WTC11 (cell line): ENCODE results near the gene RAB23. TPM values are rescaled to one million over a fixed set of nuclear protein-coding genes. Genes with fewer than 3 reads are reported as not detected.
A peak's percentile ranks its signal among the peaks of the same experiment; 100 is the strongest.

Experiments
- ATAC-seq: fragments of 200-7000 bp; cut with Tn5 transposase; 2 replicates; pipeline ENCODE4 v1.10.0; 2021; ENCODE audit warnings: mild to moderate bottlenecking, moderate library complexity
- CTCF ChIA-PET: fragments of 300-600 bp; sonication (Branson Sonifier 250); formaldehyde crosslinking; loops from one replicate; lab custom pipeline; 2021; ENCODE audit warnings: antibody characterized with exemption; lab: Charles Lee
- POLR2A ChIA-PET: fragments of 350-600 bp; sonication (Branson Sonifier 250); formaldehyde crosslinking; loops from one replicate; lab custom pipeline; 2021; ENCODE audit warnings: antibody characterized with exemption; lab: Charles Lee
- DNase-seq: peaks from one replicate; pipeline ENCODE4 v3.0.0; 2021; ENCODE audit warnings: low spot score
- H3K27ac Mint-ChIP-seq: 2 replicates; pipeline ENCODE4 v1.8.0; 2021; ENCODE audit warnings: mixed read lengths
- H3K27me3 Mint-ChIP-seq: 2 replicates; pipeline ENCODE4 v1.8.0; 2021; ENCODE audit warnings: low read depth, mild to moderate bottlenecking, moderate library complexity, mixed read lengths
- H3K36me3 Mint-ChIP-seq: 2 replicates; pipeline ENCODE4 v1.8.0; 2021; ENCODE audit warnings: mixed read lengths
- H3K4me1 Mint-ChIP-seq: 2 replicates; pipeline ENCODE4 v1.8.0; 2022; ENCODE audit warnings: mixed read lengths
- H3K4me3 Mint-ChIP-seq: 2 replicates; pipeline ENCODE4 v1.8.0; 2021; ENCODE audit warnings: mild to moderate bottlenecking, moderate library complexity, mixed read lengths
- H3K9me3 Mint-ChIP-seq: 2 replicates; pipeline ENCODE4 v1.8.0; 2021; ENCODE audit warnings: mixed read lengths
- AR ChIP-seq: fragments of 250-450 bp; sonication (Bioruptor Pico); IDR thresholded peaks from 2 replicates; pipeline ENCODE4 v1.9.0; 2021; ENCODE audit warnings: mild to moderate bottlenecking
- E2F4 ChIP-seq: sonication (generic); formaldehyde crosslinking; IDR thresholded peaks from 2 replicates; pipeline ENCODE4 v1.8.1; 2022; ENCODE audit warnings: low read depth, mild to moderate bottlenecking, moderate library complexity, missing genetic modification reagents, borderline replicate concordance
- HMGXB4 ChIP-seq: sonication (generic); formaldehyde crosslinking; IDR thresholded peaks from 2 replicates; pipeline ENCODE4 v1.8.1; 2023; ENCODE audit warnings: mild to moderate bottlenecking, moderate library complexity, missing genetic modification reagents
- IRF2 ChIP-seq: sonication (generic); formaldehyde crosslinking; IDR thresholded peaks from 2 replicates; pipeline ENCODE4 v1.8.0; 2022; ENCODE audit warnings: low read depth, missing genetic modification reagents, borderline replicate concordance
- JUN ChIP-seq: sonication (generic); formaldehyde crosslinking; IDR thresholded peaks from 2 replicates; pipeline ENCODE4 v1.8.0; 2023; ENCODE audit warnings: mild to moderate bottlenecking, missing genetic modification reagents
- NR1H2 ChIP-seq: sonication (generic); formaldehyde crosslinking; IDR thresholded peaks from 2 replicates; pipeline ENCODE4 v1.9.0; 2021; ENCODE audit warnings: mild to moderate bottlenecking, moderate library complexity, missing genetic modification reagents
- NR2C2 ChIP-seq: sonication (generic); formaldehyde crosslinking; IDR thresholded peaks from 2 replicates; pipeline ENCODE4 v1.8.0; 2022; ENCODE audit warnings: mild to moderate bottlenecking, missing genetic modification reagents
- PRDM15 ChIP-seq: sonication (generic); formaldehyde crosslinking; IDR thresholded peaks from 2 replicates; pipeline ENCODE4 v1.8.0; 2022; ENCODE audit warnings: missing genetic modification reagents
- STAT6 ChIP-seq: sonication (generic); formaldehyde crosslinking; conservative IDR thresholded peaks from 2 replicates; pipeline ENCODE4 v1.8.1; 2023; ENCODE audit warnings: mild to moderate bottlenecking, low read depth, missing genetic modification reagents, moderate library complexity
- TCF7 ChIP-seq: sonication (generic); formaldehyde crosslinking; IDR thresholded peaks from 2 replicates; pipeline ENCODE4 v1.8.0; 2022; ENCODE audit warnings: mild to moderate bottlenecking, low read depth, missing genetic modification reagents, moderate library complexity
- TP53 ChIP-seq: sonication (generic); formaldehyde crosslinking; IDR thresholded peaks from 2 replicates; pipeline ENCODE4 v1.8.1; 2023; ENCODE audit warnings: mild to moderate bottlenecking, missing genetic modification reagents
- ZNF121 ChIP-seq: sonication (generic); formaldehyde crosslinking; IDR thresholded peaks from 2 replicates; pipeline ENCODE4 v1.8.0; 2023; ENCODE audit warnings: missing genetic modification reagents
- ZNF138 ChIP-seq: sonication (generic); formaldehyde crosslinking; conservative IDR thresholded peaks from 2 replicates; pipeline ENCODE4 v1.8.1; 2022; ENCODE audit warnings: mild to moderate bottlenecking, moderate library complexity, missing genetic modification reagents
- ZNF416 ChIP-seq: fragments of 250-450 bp; sonication (Bioruptor Pico); IDR thresholded peaks from 2 replicates; pipeline ENCODE4 v1.9.0; 2021; ENCODE audit warnings: mild to moderate bottlenecking, inconsistent platforms
- ZNF425 ChIP-seq: fragments of 250-450 bp; sonication (Bioruptor Pico); conservative IDR thresholded peaks from 2 replicates; pipeline ENCODE4 v1.9.0; 2021; ENCODE audit warnings: mild to moderate bottlenecking
- ZSCAN18 ChIP-seq: fragments of 250-450 bp; sonication (Bioruptor Pico); IDR thresholded peaks from 2 replicates; pipeline ENCODE4 v2.1.2; 2022; ENCODE audit warnings: mild to moderate bottlenecking, moderate library complexity
- total RNA-seq: library from RNA; stranded (reverse); gene quantifications from 3 replicates; pipeline ENCODE4 v1.2.3, GENCODE V29; 2021
- TF ChIP-seq, protein P1 (sequence below): sonication (generic); formaldehyde crosslinking; conservative IDR thresholded peaks from 2 replicates; pipeline ENCODE4 v1.8.1; 2022; ENCODE audit warnings: mild to moderate bottlenecking, missing genetic modification reagents

Gene RAB23
- total RNA-seq, 1 experiment from 2014 or later = 11.3 TPM

GRCh38 chr6:57174511-57174907, 47.6 kb downstream of the RAB23 start:
- H3K4me1 Mint-ChIP-seq = peaks cover 50% of the 10 kb centered on the region
- no peak for TF ChIP-seq AR
- no peak for TF ChIP-seq E2F4
- no peak for TF ChIP-seq TCF7 (CRISPR knock-in tag)
- TF ChIP-seq PRDM15 (CRISPR knock-in tag) = no peak
- no peak for TF ChIP-seq TP53
- no peak for TF ChIP-seq IRF2
- TF ChIP-seq, protein P1, sequence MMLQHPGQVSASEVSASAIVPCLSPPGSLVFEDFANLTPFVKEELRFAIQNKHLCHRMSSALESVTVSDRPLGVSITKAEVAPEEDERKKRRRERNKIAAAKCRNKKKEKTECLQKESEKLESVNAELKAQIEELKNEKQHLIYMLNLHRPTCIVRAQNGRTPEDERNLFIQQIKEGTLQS (CRISPR knock-in tag) = no peak
- TF ChIP-seq STAT6 (CRISPR knock-in tag) = no peak
- TF ChIP-seq ZNF425 (CRISPR knock-in tag) = no peak
- TF ChIP-seq JUN (CRISPR knock-in tag) = no peak
- TF ChIP-seq ZNF121 (CRISPR knock-in tag) = no peak
- no peak for TF ChIP-seq NR1H2 (CRISPR knock-in tag)
- TF ChIP-seq ZNF416 = no peak
- no peak for TF ChIP-seq ZSCAN18
- TF ChIP-seq ZNF138 (CRISPR knock-in tag) = no peak
- no peak for TF ChIP-seq NR2C2 (CRISPR knock-in tag)
- TF ChIP-seq HMGXB4 (CRISPR knock-in tag) = no peak
- DNase-seq = no peak
- ChIA-PET CTCF (no interaction called here), POLR2A (no interaction called here)
- peak overlapping the region; percentile 93; the same call in 1 of the 2 replicates for H3K27ac Mint-ChIP-seq
- ATAC-seq = no peak
- no peaks in the 10 kb centered on the region for H3K9me3 Mint-ChIP-seq
- peaks cover 5% of the 10 kb centered on the region; the same call in 1 of the 2 replicates for H3K27me3 Mint-ChIP-seq
- no peaks in the 10 kb centered on the region for H3K36me3 Mint-ChIP-seq
- H3K4me3 Mint-ChIP-seq = peak overlapping the region; percentile 87
